ENCODE results near the gene NDUFB3.
"Not testable (repeated sequence)": the region's sequence is repeated elsewhere in the genome, so short reads cannot be mapped to it uniquely, and the experiment has no call there.

NDUFB3 gene

GRCh38 chr2:201071479-201072200, at the start of gene NDUFB3, which contains the start of gene HYCC2:
Gene NDUFB3, plus strand, starts transcription at chr2:201072001. Its CDS starts 6,882 bp downstream, at chr2:201078883.
Gene HYCC2, minus strand, starts transcription at chr2:201071671. Its CDS starts 47,662 bp downstream, at chr2:201024009.
- peak; percentile 96 for DNase-seq

GRCh38 chr2:201024518-201024917, 47.3 kb upstream of the NDUFB3 start:
- DNase-seq, result no peak

GRCh38 chr2:201034355-201034754, 37.4 kb upstream of the NDUFB3 start:
- DNase-seq, result not testable (repeated sequence)

GRCh38 chr2:201038361-201038760, 33.4 kb upstream of the NDUFB3 start:
- not testable (repeated sequence) for DNase-seq

- no peak for DNase-seq
Measured at GRCh38 chr2:201038855-201039254, 32.9 kb upstream of the NDUFB3 start.

- no peak for DNase-seq
Measured at GRCh38 chr2:201040867-201041628, 30.8 kb upstream of the NDUFB3 start.

- DNase-seq, result not testable (repeated sequence)
Measured at GRCh38 chr2:201042451-201042850, 29.4 kb upstream of the NDUFB3 start.

GRCh38 chr2:201043050-201043449, 28.8 kb upstream of the NDUFB3 start:
- not testable (repeated sequence) for DNase-seq

- DNase-seq, result no peak
Measured at GRCh38 chr2:201046881-201047280, 24.9 kb upstream of the NDUFB3 start.

- DNase-seq, result no peak
Measured at GRCh38 chr2:201049455-201049854, 22.3 kb upstream of the NDUFB3 start.

GRCh38 chr2:201057087-201057521, 14.7 kb upstream of the NDUFB3 start:
- no peak for DNase-seq

GRCh38 chr2:201057715-201058248, 14.0 kb upstream of the NDUFB3 start:
- no peak for DNase-seq

- no peak for DNase-seq
Measured at GRCh38 chr2:201058914-201059313, 12.9 kb upstream of the NDUFB3 start.

GRCh38 chr2:201059961-201060755, 11.6 kb upstream of the NDUFB3 start:
- no peak for DNase-seq

GRCh38 chr2:201063516-201063915, 8.3 kb upstream of the NDUFB3 start:
- DNase-seq, result not testable (repeated sequence)

- no peak for DNase-seq
Measured at GRCh38 chr2:201064797-201065329, 6.9 kb upstream of the NDUFB3 start.

GRCh38 chr2:201070948-201071478, 788 bp upstream of the NDUFB3 start:
- DNase-seq, result no peak

- DNase-seq, result no peak
Measured at GRCh38 chr2:201072201-201072530, 365 bp downstream of the NDUFB3 start.

GRCh38 chr2:201073071-201073470, 1.3 kb downstream of the NDUFB3 start:
- no peak for DNase-seq

GRCh38 chr2:201074996-201075395, 3.2 kb downstream of the NDUFB3 start:
- no peak for DNase-seq

- no peak for DNase-seq
Measured at GRCh38 chr2:201084863-201085262, 13.1 kb downstream of the NDUFB3 start.

GRCh38 chr2:201090574-201090973, 18.8 kb downstream of the NDUFB3 start:
- DNase-seq, result no peak

All from NCI-H2171 treated with DMSO at 0.1 percent for 48 hours (cell line).